NCI-H146 treated with DMSO at 0.1 percent for 48 hours (cell line): Measurements from ENCODE around the gene ZNF205.
A peak's percentile ranks its signal among the peaks of the same experiment; 100 is the strongest.

Experiments
- DNase-seq: peaks from one replicate; lab custom pipeline; 2025; ENCODE audit not compliant: unreplicated experiment; lab: John Stamatoyannopoulos, UW

Gene ZNF205

GRCh38 chr16:3101018-3101840 lies 11.2 kb upstream of the ZNF205 start:
- peak; percentile 10 for DNase-seq

GRCh38 chr16:3101841-3102470 lies 10.4 kb upstream of the ZNF205 start:
- no peak for DNase-seq

- peak; percentile 85 for DNase-seq
Observed at GRCh38 chr16:3106205-3106928, 6.0 kb upstream of the ZNF205 start.

GRCh38 chr16:3112881-3113574 lies 642 bp downstream of the ZNF205 start:
- DNase-seq: no peak

- DNase-seq: no peak
Observed at GRCh38 chr16:3113765-3114479, 1.5 kb downstream of the ZNF205 start.

- no peak for DNase-seq
Observed at GRCh38 chr16:3115003-3115402, 2.6 kb downstream of the ZNF205 start.

- DNase-seq: no peak
Observed at GRCh38 chr16:3115561-3115960, 3.2 kb downstream of the ZNF205 start.

- DNase-seq: no peak
Observed at GRCh38 chr16:3118204-3118790, 5.9 kb downstream of the ZNF205 start.

GRCh38 chr16:3118846-3119245 lies 6.5 kb downstream of the ZNF205 start:
- DNase-seq: no peak

GRCh38 chr16:3119286-3119685 lies 6.9 kb downstream of the ZNF205 start:
- no peak for DNase-seq

- DNase-seq: no peak
Observed at GRCh38 chr16:3119701-3120408, 7.5 kb downstream of the ZNF205 start.

GRCh38 chr16:3120435-3120834 lies 8.0 kb downstream of the ZNF205 start:
- no peak for DNase-seq

GRCh38 chr16:3121851-3122467 lies 9.6 kb downstream of the ZNF205 start:
- no peak for DNase-seq

GRCh38 chr16:3122926-3123570 lies 10.7 kb downstream of the ZNF205 start:
- DNase-seq: no peak

GRCh38 chr16:3123986-3124886 lies 11.8 kb downstream of the ZNF205 start:
- DNase-seq: peak; percentile 97

GRCh38 chr16:3127745-3128144 lies 15.4 kb downstream of the ZNF205 start:
- peak; percentile 94 for DNase-seq
